GM11168 (cell line): ENCODE data around the gene FZR1.
"Not testable (repeated sequence)": the region's sequence is repeated elsewhere in the genome, so short reads cannot be mapped to it uniquely, and the experiment has no call there.

ENCODE experiments used
- in situ Hi-C: fragments of 300-500 bp; cut with MboI; formaldehyde crosslinking; loops from one replicate; pipeline ENCODE4 v1.12.0; 2022; ENCODE audit warnings: low sequenced_read_pairs; ENCODE audit not compliant: unreplicated experiment

The FZR1 gene

DNA sequence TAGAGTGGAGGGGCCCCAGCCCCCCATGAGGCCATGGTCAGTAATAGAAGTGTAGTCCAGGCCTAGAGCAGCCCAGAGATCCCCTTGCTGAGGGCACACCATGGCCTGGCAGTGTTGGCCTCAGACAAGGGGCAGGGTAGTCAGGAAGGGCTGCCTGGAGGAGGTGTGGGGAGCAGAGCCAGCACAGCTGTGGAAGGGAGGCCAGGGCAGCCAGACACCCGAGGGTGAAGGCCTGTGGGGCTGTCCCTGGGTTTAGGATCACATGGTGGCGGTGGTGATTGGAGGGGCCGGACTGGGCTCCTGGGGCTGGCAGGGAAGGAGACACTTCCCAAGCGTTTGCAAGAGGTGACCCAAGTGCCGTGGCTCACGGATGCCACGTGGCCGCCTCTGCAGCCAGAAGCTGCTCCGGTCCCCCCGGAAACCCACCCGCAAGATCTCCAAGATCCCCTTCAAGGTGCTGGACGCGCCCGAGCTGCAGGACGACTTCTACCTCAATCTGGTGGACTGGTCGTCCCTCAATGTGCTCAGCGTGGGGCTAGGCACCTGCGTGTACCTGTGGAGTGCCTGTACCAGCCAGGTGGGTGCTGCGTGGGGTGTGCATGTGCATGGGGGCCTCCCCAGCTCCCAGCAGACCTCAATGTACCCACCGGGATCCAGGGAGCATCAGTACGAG lies 21.3 kb downstream of the FZR1 start:
- in situ Hi-C loops = no loop called here

DNA sequence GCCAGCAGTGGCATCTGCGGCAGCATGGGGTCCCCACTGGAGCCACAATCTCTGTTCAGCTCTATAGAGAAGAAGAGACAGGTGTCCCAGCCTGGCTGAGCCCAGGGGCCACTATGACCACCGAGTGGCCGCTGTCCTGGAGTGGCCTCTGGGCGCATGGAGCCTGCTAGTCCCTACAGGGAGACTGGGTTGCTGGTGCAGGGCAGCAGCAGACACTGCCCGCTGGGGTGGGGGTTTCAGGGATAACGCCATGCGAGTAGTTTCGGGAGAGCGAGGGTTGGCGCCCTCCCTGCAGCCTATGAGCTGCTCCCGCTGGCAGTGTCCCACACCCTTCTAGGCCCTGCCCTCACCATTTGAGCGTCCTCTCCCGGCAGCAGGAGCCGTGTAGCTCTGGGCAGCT lies 22.0 kb downstream of the FZR1 start:
- in situ Hi-C loops = no loop called here

DNA sequence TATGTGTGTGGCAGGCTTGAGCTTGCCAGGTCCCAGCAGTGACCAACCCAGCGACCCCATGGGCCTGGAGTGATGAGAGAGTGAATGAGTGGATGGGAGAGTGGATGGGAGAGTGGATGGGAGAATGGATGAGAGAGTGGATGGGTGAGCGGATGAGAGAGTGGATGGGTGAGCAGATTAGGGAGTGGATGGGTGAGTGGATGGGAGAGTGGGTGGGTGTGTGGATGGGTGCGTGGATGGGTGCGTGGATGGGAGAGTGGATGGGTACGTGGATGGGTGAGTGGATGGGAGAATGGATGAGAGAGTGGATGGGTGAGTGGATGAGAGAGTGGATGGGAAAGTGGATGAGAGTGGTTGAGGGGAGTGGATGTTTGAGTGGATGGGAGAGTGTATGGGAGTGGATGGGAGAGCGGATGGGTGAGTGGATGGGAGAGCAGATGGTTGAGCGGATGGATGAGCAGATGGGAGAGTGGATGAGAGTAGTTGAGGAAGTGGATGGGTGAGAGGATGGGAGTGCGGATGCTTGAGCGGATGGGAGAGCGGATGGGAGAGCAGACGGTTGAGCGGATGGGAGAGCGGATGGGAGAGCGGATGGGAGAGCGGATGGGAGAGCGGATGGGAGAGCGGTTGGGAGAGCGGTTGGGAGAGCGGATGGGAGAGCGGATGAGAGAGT lies 22.6 kb downstream of the FZR1 start:
- in situ Hi-C loops = no loop called here

DNA sequence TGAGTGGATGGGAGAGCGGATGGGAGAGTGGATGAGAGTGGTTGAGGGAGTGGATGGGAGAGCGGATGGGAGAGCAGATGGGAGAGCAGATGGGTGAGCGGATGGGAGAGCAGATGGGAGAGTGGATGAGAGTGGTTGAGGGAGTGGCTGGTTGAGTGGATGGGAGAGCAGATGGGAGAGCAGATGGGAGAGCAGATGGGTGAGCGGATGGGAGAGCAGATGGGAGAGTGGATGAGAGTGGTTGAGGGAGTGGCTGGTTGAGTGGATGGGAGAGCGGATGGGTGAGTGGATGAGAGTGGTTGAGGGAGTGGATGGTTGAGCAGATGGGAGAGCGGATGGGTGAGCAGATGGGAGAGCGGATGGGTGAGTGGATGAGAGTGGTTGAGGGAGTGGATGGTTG lies 23.2 kb downstream of the FZR1 start:
- in situ Hi-C loops = not testable (repeated sequence)

- in situ Hi-C loops = no loop called here
These were observed 24.3 kb downstream of the FZR1 start for GRCh38 chr19:3530389-3530788.

DNA sequence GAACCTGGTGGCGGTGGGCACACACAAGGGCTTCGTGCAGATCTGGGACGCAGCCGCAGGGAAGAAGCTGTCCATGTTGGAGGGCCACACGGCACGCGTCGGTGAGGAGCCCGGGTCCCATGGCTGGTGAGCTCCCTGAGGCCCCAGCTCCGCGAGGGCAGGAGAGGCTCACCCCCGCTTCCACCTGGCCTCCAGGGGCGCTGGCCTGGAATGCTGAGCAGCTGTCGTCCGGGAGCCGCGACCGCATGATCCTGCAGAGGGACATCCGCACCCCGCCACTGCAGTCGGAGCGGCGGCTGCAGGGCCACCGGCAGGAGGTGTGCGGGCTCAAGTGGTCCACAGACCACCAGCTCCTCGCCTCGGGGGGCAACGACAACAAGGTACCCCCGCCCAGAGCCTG lies 25.6 kb downstream of the FZR1 start:
- in situ Hi-C loops = no loop called here

DNA sequence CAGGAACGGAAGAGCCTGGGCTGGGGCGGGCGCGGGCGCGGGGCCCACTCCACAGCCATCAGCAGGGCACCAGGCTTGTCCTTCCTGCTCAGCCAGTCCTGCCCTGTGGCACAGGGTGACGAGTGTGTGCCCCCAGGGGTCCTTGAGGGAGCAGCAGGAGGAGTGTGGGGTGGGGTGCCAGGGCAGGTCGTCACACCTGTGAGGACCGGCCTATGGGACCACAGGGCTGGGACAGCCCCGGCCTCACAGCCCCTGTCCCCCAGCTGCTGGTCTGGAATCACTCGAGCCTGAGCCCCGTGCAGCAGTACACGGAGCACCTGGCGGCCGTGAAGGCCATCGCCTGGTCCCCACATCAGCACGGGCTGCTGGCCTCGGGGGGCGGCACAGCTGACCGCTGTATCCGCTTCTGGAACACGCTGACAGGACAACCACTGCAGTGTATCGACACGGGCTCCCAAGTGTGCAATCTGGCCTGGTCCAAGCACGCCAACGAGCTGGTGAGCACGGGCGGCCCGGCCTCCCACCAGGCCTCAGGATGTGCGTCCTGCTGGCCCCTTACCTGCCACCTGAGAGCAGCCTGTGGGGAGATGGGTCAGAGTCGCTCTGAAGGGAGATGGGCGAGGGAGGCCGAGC lies 26.2 kb downstream of the FZR1 start:
- in situ Hi-C loops = no loop called here

- in situ Hi-C loops = no loop called here
These were observed 26.9 kb downstream of the FZR1 start for GRCh38 chr19:3533033-3533432.

GRCh38 chr19:3533563-3534216 lies 27.6 kb downstream of the FZR1 start:
- in situ Hi-C loops = no loop called here

- in situ Hi-C loops = no loop called here
These were observed 28.5 kb downstream of the FZR1 start for GRCh38 chr19:3534375-3535234.

- in situ Hi-C loops = no loop called here
These were observed 29.1 kb downstream of the FZR1 start for GRCh38 chr19:3535235-3535535.

DNA sequence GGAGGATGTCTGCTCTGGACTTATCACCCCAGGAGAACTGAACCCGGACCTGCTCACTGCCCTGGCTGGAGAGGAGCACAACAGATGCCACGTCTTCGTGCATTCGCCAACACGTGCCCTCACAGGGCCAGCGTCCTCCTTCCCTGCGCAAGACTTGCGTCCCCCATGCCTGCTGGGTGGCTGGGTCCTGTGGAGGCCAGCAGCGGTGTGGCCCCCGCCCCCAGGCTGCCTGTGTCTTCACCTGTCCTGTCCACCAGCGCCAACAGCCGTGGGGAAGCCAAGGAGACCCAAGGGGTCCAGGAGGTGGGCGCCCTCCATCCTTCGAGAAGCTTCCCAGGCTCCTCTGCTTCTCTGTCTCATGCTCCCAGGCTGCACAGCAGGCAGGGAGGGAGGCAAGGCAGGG lies 29.5 kb downstream of the FZR1 start:
- in situ Hi-C loops = no loop called here

GRCh38 chr19:3535981-3536380 lies 29.9 kb downstream of the FZR1 start:
- in situ Hi-C loops = no loop called here

GRCh38 chr19:3536429-3537100 lies 30.5 kb downstream of the FZR1 start:
- in situ Hi-C loops = no loop called here

DNA sequence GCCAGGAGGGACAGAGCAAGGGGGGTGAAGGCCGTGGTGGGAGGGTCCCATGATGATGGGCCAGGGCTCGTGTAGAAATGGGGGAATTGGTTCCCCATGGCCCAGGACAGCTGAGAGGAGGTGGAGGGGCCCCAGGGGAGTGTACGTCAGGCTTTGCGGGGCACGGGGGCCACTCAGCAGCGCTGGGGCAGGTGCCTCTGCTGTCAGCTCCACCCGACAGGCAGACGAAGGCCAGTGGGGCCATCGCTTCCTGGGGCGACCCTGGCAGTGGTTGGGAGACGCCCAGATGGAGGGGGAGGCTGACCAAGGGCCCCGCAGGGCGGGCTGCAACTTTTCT lies 31.0 kb downstream of the FZR1 start:
- in situ Hi-C loops = no loop called here

DNA sequence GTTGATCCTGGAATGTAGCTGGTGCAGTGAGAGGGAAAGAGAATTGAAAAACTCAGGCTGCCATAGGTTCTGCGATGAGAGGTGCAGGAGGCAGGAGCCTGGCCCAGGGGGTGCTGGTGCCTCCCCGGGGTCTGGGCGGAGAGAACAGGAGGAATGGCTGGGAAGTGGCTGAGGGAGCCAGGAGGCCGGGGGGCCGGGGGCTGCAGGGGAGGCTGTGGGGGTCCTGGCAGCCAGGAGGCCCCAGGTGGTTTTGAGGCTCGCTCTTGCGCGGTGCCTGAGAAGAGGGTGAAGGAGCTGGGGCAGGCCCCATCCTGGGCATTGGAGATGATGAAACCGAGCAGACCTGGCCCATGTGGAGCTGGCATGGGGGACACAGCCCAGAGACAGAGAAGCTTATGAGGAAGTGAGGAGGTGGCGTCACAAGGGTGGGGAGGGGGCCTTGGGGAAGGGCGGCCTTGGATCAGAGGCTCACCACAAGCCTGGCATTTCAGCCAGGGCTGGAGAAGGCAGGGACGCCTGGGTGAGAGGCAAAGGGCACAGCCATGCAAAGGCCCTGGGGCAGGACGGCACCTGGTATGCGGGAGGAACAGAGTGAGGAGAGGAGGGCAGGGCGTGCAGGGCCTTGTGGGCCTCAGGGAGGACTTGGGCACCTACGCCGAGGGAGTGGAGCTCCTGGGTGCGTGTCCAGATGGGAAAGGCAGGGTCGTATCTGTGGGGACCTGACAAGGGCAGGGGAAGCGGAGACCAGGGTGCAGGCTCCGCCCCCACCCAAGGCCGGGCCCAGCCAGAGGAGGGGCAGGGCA lies 31.5 kb downstream of the FZR1 start:
- in situ Hi-C loops = no loop called here

DNA sequence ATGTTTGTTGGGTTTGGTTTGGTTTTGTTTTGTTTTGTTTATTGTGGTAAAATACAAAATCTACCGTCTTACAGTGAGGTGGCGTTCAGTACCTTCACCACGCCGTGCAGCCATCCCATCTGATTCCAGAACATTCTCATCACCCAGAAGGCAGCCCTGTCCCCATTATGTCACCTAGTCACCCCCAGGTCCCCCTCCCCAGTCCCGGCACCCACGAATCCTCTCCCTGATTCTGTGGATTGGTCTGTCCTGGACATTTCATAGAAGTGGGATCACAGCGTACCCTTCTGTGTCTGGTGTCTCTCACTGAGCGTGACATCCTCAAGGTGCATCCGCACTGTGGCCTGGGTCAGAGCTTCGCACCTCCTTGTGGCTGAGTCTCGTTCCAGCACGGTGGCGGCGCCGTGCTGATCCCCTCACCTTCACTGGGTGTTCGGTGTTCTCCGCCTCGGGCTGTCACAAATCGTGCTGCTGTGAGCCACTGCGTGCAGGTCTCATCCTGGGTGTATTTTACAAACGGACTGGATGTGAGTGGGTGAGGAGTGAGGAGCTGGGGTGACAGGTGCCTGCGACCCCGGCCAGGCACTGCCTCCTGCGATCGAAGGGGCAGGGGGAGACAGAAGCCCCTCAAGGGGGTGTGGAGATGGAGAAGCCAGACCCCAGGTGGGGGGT lies 32.3 kb downstream of the FZR1 start:
- in situ Hi-C loops = no loop called here

GRCh38 chr19:3538965-3539755 lies 33.0 kb downstream of the FZR1 start, which contains the start of gene TEKTIP1:
Gene TEKTIP1 (plus strand): TSS chr19:3539174. CDS start chr19:3539178, 4 bp downstream.
- in situ Hi-C loops = no loop called here
